HS-27A (cell line): ENCODE measurements around the gene RAB20.
"Not testable (repeated sequence)": the region's sequence is repeated elsewhere in the genome, so short reads cannot be mapped to it uniquely, and the experiment has no call there.

Source experiments
- DNase-seq: peaks from one replicate; pipeline ENCODE4 v3.0.0-alpha.2; 2012; ENCODE audit warnings: low read depth, missing footprints

The RAB20 gene

DNA sequence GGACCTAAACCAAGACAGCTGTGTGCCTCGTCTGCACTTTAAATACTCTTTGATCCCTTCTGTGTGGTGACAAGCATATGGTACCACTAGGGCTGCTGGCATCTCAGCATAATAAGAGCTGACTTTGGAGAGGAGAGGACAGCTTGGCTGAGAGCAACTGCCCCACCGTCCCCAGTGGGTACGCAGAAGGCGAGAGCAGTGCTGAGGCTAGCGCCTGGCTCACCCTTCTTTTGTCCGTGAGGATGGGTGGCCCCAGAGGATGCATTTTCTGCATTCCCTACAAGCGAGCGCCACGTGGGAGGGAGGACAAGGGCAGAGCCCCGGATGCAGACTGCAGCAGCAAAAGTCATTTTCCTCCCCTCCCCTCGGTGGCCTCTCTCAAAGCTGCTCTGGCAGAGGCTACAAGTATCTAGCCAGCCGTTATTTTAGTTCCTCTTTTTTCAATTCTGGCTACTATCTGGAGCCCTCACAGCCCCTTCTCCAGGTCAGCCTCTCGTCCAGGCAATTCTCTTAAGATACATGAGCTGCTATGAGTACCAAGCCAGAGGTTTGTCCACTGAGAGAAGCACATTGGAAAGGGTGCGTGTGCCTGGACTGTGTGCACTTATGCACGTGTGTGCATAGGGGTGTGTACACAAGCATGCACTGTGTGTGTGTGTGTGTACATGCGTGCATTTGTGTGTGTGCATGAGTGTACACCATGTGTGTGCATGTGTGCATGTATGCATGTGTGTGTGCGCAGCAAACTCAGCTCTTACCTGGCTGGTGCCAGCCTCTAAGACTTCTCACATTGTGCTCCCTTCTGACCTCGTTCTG, 51.3 kb downstream of the RAB20 start:
- DNase-seq, result no peak

- no peak for DNase-seq
Measured at GRCh38 chr13:110509478-110509926, 52.0 kb downstream of the RAB20 start.

DNA sequence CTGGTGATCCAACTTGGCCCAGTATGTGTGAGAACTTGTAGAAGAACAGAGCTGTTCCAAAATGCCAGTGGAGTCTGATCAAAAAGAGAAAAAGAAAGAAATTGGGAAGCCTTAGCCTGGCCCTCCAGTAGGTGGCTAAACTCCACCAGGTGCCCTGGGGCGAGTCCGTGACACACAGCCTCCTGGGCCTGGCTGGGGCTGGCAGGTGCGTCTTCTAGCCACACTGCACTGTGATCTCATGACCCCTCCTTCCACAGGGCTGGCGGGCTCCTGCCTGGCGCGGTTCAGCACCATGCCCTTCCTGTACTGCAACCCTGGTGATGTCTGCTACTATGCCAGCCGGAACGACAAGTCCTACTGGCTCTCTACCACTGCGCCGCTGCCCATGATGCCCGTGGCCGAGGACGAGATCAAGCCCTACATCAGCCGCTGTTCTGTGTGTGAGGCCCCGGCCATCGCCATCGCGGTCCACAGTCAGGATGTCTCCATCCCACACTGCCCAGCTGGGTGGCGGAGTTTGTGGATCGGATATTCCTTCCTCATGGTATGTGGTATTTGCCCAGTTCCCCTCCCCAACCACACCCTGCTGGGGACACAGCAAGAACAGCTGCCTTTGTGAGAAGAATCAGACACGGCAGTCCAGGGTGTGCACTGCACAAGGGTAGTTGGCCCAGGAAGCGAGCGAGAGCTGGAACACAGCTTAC, 53.7 kb downstream of the RAB20 start:
- DNase-seq, result no peak

DNA sequence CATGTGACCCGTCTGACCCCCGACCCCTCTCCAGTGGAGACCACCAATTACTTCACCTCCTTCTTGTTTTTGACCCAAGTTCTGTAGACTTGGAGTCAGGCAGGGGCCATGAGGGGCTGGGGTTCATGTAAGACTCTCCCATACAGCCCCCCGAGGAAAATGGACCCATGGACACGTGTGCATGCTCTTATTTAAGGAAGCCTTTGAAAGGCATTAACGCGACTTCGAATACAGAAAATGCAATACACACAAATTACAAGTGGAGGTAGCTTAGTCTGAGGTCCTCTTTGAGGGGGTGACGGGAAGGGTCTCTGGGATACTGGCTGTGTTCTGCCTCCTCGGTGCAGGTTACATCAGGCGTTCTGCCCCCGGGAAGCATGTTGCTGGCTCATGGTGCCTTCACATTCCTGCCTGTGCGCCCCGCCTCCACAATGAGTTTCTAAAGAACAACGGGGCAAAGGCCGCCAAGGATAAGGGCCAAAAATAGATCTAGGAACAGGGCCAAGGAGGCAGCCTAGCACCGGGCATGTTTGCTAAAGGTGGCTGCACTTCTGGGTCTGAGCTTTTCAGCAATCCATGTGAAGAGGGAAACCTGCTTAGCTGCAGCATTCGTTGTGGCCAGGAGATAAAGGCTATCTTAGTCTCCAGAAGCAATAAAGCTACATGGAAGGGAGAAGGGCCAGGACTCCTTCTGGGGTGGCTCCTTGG, 54.5 kb downstream of the RAB20 start:
- DNase-seq, result no peak

DNA sequence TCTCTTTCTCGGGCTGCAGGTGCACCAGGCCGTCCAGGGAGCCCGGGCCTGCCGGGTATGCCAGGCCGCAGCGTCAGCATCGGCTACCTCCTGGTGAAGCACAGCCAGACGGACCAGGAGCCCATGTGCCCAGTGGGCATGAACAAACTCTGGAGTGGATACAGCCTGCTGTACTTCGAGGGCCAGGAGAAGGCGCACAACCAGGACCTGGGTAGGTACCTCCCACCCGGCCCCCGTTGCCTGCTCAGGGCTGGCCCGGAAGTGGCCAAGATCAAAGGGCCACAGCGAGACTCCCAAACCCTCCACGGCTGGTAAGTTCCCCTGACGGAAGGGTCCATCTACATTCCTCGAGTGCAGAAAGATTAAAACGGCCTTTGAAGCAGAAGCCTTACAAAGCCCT, 55.1 kb downstream of the RAB20 start:
- DNase-seq, result no peak

DNA sequence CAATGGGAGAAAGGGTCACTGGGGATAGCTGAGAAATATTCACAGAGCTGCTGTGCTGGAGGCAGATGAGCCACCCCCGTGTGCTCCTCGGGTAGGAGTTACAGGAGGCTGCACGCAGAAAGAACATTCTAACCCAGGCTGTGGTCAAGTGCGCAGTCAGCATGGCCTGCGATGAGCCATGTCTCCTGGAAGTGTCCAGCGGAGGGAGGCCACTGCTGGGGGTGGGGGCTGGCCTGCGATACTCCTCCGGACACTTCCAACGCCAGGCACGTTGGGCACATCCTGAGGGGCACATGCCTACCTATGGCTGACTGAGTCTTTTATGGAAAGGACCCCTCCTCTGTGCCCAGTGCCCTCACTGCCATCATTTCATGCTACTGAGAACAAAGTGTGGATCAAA, 55.9 kb downstream of the RAB20 start:
- no peak for DNase-seq

DNA sequence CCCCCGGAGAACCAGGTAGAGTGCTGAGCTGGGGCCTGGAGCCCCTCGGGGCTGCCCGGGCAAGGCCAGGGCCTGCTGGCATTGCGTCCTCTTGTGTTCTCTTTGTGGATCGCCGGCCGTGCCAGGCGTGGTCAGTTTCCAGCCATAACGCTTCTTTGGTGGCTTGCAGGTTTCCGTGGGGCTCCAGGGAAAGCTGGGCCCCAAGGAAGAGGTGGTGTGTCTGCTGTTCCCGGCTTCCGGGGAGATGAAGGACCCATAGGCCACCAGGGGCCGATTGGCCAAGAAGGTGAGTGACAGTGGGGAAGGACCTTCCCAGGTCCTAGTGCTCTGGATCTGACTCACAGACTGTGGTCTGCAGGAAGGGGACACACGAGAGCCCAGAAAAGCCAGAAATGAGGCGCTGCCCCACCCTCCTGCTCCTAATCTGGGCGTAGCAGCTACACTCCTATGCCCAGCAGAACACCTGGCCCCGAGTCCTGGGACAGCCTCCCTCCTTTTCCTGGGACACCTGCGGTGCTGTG, 57.5 kb downstream of the RAB20 start:
- DNase-seq, result no peak

- no peak for DNase-seq
Measured at GRCh38 chr13:110503037-110503901, 58.3 kb downstream of the RAB20 start.

GRCh38 chr13:110501188-110501587, 60.3 kb downstream of the RAB20 start:
- DNase-seq, result no peak

- DNase-seq, result no peak
Measured at GRCh38 chr13:110500341-110500740, 61.2 kb downstream of the RAB20 start.

DNA sequence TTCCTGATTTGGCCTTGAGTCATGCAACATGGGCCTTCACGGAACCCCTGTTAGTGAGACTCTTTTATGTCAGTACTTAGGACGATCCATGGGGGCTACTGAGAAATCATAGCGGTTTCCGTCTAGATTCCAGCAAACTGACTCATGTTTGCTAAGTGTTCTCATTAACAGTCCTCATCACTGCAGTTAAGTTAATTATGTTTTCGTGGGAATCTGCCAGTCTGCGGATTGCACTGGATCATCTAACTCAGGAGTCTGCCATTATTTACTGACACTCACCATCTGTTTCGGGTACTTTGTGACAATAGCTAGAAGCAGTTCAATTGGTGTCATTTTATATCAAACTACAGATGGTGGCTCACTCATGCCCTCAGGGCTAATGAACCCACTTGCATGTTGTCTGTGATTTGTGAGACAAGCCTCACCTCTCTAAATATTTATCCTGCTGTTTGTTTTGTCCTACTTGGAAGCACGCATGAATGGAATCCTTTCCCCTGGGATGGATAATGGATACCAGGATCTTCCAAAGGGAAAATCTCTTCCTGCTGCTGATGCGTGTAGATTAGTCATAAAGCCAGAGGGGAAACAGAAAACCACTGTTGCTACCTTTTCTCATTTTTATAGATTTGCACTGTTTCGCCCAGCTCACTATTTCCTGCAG, 61.8 kb downstream of the RAB20 start:
- no peak for DNase-seq

DNA sequence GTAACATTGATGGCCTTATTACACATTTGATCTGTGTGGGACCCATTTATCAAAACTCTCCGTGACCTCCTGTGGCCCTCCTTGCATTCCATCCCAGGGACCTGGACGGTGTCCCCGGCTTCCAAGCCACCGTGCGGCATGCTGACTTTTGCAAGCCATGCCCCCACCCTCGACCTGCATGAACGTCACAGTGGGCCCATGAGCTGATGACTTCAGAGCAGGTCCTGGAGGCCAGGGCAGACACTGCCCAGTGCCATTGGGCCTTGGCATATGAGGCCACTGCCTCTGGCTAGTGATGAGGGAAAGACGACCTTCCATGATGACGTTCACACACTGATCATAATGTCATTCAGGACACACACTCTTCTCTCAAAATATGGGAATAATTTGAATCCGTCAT, 62.8 kb downstream of the RAB20 start:
- no peak for DNase-seq

- DNase-seq, result no peak
Measured at GRCh38 chr13:110498327-110498726, 63.2 kb downstream of the RAB20 start.

DNA sequence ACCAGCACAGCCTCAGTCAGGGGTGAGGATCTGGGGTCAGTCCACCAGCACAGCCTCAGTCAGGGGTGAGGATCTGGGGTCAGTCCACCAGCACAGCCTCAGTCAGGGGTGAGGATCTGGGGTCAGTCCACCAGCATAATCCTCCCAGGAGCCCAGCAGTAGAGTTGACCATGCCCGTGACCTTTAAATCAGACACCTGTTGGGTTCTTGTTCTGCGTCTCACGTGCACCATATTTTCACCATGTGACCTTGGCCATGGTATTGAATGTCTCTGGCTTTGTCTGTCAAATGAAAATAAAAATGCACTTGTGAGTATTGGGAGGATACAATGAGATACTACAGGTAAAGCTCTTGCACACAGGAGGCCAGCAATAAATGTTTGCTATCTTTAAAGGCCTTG, 63.6 kb downstream of the RAB20 start:
- not testable (repeated sequence) for DNase-seq

GRCh38 chr13:110497003-110497402, 64.5 kb downstream of the RAB20 start:
- DNase-seq, result no peak

GRCh38 chr13:110496281-110496680, 65.2 kb downstream of the RAB20 start:
- DNase-seq, result no peak

DNA sequence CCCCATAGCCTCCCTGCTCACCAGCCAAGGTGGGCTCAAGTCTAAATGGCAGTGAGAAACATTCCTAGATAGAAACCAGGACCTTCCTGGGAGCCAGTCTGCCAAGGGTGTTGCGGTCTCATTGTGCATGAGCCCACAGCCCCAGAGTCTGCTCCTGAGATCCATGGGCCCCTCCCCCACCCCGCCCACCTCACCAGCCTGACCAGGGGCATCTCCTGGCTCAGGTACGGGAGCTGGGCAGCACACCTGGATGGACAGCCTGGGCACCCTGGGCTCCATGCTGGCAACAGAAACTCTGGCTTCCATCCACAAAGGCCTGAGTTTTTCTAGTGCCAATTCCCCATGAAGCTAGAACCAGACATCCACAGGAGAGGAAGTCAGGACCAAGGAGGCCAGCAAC, 65.6 kb downstream of the RAB20 start:
- DNase-seq, result no peak

DNA sequence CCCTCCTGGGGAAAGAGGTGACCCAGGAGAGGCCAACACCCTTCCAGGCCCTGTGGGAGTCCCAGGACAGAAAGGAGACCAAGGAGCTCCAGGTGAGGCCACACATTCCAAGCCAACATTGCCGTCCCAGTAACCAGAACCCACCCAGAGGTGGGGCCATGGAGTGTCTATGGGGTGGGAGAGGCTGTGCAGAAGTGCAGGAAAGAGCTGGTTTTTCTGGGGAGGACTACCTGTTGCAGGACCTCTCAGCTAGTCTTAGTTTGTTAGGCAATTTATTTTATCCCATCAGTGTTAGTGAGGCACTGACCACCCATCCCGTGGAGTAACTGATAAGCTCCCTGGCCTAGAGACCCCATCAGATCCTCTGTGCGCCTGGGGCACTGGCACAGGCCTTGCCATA, 66.1 kb downstream of the RAB20 start:
- DNase-seq, result no peak

- no peak for DNase-seq
Measured at GRCh38 chr13:110493613-110494012, 67.9 kb downstream of the RAB20 start.

GRCh38 chr13:110492679-110493593, 68.6 kb downstream of the RAB20 start:
- no peak for DNase-seq
